ENCODE measurements around the gene CLDN10.
"Not testable (repeated sequence)": the region's sequence is repeated elsewhere in the genome, so short reads cannot be mapped to it uniquely, and the experiment has no call there.

CLDN10 gene, protein sequence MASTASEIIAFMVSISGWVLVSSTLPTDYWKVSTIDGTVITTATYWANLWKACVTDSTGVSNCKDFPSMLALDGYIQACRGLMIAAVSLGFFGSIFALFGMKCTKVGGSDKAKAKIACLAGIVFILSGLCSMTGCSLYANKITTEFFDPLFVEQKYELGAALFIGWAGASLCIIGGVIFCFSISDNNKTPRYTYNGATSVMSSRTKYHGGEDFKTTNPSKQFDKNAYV

DNA sequence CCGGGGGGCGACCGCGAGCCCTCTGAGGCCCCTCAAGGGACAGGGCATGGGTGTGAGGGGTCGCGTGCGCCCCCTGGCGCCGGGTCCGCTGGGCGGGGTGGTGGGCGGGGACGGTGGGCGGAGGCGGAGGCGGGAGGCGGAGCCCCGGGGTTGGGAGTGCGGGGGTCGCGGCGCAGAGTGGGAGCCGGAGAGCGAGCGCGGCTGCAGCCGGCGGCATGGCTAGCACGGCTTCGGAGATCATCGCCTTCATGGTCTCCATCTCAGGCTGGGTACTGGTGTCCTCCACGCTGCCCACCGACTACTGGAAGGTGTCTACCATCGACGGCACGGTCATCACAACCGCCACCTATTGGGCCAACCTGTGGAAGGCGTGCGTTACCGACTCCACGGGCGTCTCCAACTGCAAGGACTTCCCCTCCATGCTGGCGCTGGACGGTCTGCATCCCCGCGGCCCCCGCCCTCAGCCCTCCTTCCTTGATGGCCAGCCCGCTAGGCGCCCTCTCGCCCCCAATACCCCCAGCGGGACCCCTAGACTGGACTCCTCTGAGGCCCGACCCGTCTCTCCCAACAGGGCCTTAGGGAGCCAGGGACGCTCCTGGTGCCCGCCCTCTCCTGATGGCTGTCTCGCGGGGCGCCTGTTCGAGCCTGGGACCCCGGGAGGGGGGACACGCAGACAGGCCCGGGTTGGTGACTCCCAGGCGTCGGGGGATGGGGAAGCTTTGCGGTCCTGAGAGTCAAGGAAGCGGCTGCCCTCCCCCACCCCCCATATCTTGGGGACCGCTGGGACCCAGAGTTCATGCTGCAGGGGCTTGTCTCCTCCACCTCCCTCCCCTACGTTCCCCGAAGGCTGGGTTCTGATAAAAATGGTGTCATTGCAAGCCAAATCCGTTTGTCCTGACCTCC is at the start of gene CLDN10:
Gene CLDN10 (plus strand): TSS at position 182 of the 903 bp plus-strand sequence. CDS start 34 bp downstream, at position 216.
- peak; percentile 80 for DNase-seq

DNA sequence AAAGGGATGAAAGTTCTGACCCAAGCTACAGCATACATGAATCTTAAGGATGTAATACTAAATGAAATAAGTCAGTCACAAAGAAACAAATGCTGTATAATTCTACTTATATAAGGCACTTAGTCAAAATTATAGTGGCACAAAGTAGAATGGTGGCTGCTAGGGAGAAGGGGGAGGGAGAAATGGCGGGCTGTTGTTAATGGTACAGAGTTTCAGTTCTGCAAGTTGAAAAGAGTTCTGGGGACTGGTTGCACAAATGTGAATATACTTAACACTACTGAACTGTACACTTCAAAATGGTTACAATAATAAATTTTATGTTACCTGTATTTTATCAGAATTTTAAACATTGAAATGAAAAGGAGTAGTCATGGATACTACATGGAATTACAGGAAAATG is 48.9 kb upstream of the CLDN10 start:
- no peak for DNase-seq

DNA sequence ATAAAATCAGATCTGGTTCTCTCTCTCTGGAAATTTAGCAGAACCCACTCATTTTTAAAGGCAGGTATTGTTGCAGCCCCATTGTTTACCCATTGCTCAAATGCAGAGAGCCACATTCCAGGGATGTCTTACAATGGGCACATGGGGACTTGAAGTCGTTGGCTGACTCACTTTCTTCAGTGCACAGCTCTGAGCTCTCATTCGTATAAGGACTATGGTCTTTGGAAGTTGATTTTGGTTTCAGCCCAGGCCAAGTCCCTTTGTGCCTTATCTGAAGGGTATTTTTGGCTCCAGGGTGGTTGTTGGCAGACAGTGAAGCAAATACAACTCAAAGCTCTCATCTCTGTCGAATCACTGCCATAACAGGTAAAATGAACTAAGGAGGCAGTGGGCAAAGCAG is 47.3 kb upstream of the CLDN10 start:
- DNase-seq = no peak

DNA sequence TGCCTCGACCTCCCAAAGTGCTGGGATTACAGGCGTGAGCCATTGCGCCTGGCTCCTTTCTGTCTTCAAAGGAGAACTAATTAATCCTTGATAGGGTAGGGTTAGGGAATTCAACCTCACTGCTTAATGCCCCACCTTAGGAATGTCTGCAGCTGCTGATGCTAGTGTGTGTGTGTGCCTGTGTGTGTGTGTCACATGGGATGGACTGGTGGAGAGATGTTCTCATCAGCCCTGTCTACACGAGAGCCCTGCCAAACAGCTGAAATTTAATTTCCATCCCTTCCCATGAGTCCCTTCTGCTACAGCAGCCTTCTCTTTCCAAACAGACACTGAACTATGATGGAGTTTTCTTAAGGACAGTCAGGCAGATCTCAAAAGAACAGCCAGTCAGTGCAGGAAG is 46.5 kb upstream of the CLDN10 start:
- DNase-seq = no peak

DNA sequence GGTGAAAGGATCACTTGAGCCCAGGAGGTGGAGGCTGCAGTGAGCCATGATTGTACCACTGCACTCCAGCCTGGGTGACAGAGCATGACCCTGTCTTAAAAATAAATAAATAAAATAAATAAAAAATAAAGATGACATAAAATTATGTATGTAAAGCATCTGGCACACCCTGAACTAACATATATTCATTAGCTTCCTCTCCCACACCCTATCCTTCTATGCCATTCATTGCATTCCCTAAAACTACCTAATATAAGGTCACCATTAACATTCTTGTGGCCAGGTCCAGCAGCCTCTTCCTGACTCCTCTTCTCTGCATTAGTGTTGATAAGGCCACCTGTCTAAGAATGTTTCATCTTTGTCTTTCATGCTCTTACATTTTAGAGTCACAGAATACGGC is 44.5 kb upstream of the CLDN10 start:
- DNase-seq = no peak

DNA sequence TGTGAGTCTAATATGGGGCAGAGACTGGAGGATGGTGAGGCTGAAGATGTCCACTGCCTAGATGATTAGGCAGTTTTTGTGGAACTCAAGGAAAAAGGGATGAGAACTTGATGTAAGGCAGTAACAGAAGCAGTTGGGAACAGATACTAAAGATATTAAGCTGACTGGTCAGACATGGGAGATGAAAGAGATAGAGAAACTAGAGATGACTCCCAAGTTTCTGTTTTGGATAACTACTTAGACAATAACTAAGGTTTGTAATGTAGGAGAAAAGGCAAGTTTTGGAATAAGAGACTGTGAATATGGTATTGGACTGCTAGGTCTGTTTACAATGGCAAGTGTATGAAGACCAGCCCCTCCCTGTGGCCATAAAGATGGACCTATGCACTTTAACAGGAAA is 43.5 kb upstream of the CLDN10 start:
- no peak for DNase-seq

DNA sequence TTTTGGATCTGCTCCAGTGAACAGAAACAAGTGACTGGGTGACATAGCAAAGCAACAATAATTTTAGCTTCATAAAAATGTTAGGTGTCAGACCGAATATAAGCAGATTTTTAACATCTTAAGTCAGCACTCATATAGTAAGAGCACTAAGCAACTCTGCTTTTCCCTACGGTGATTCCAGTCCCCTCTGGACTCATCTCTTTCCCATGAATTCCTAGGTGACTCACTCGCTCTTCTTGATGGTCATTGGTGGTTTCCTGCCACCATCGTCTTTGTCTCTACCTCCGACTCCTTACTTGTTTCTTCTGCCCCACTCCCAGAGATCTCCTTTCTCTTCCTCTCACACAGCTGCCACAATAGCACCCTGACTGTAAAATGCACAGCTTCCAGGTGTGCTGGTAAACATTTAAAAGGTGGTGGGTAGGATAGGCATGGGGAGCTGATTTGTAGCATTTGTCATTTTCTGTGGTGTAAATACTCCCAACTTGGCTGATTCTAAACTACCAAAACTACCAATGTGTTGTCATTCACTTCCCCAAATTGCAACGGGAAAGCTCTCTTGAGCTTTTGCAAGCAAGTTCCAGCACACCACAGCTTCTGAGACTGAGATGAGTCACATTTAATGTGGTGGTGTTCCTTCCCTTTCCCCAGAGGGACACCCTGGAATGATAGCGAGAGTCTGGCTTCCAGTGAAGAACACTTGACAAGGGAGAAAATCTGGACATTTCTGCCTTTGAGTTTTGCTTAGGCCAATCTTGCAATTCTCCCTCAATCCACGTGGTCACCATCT is 42.8 kb upstream of the CLDN10 start:
- DNase-seq = no peak

DNA sequence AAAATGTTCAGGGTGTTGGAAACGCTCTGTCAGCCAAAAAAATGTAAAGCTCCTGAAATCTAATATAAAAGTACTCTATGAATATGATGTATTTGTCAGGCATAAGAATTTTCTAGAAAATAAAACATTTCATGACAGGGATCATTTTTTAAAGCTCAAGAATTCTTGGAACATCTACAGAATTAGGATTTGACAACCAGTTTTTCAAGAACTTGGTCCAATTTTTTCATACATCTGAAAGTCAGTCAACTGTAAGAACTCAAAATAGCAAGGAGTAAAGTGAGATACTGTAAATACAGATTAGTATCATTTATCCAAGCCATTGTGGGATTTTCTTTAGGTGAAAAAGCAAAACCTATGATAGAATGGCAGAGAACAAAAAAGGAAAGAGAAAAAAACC is 41.6 kb upstream of the CLDN10 start:
- DNase-seq = no peak

DNA sequence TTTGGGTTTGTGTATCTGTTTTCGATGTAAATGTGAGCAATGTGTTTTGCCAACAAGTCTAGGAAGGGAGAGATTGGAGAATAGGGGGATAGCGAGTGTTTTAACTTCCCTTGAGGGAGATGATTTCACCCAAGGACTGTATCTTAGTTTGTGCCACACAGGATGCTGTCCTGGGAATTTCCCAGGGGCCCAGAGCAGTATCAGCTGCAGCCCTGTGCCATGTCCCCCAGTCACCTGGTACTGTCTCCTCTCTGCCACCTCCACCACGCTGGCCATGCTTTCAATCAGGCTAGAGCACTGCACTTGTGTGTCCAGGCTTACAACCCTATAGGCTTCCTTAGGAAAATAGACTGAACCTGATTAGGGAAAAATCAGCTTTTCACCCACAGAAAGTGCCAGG is 40.1 kb upstream of the CLDN10 start:
- no peak for DNase-seq

DNA sequence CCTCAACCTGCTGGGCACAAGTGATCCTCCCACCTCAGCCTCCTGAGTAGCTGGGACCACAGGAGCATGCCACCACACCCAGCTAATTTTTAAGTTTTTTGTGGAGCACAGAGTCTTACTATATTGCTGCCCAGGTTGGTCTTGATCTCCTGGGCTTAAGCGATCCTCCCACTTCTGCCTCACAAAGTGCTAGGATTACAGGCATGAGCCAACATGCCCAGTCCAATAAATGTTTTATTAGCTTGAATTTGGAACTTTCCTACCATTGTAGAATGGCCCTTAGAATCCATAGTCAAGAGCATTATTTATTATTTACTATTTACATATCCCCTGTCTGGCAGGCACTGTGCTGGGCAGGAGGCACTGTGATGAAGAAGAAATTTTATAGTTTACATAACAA is 39.6 kb upstream of the CLDN10 start:
- no peak for DNase-seq

DNA sequence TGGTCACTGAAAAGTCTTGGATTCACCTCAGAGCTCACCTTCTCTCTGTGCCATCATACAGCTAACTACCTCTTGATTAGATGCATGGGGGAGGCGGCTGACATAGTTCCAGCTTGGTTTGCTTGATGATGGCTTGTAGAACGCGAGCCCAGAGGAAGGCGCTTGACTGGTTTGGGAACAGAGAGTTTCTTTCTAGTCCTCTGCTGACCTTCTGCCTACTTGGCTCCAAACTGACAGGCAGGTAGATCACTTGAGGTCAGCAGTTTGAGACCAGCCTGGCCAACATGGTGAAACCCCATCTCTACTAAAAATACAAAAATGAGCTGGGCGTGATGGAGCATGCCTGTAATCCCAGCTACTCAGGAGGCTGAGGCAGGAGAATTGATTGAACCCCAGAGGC is 36.9 kb upstream of the CLDN10 start:
- DNase-seq = not testable (repeated sequence)

DNA sequence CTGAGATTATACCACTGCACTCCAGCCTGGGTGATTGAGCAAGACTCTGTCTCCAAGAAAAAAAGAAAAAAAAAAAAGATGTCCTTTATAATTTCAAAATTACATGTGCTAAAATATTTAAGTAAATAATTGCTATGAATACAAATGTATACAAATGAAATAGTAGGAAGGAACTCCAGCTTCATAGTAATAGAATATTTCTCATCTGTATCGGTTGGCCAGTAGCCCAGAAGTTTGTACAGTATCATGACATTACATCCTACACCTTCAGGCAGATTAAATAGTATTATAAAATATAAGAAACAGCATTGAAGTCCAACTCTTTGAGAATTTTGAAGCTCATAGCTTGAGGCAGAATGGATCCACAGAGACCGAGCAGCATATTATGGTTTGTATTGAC is 36.5 kb upstream of the CLDN10 start:
- no peak for DNase-seq

DNA sequence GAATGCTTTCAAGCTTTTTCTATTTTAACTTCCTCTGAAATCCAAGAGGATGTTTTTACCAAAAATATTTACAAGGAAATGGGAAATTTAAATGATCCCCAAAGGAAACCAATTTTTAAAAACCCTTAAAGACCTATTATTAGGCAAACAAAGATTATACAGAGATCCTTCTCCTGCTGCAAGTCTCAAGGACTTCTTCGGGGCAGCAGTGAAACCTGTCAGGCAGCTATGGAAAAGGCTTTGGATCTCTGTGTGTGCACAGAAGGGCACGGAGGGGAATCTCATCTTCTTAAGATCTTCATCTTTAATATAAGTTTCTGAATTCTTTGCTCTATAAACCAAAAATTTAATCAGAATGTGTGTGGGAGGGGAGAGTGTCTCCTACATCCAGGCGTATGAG is 36.0 kb upstream of the CLDN10 start:
- DNase-seq = no peak

DNA sequence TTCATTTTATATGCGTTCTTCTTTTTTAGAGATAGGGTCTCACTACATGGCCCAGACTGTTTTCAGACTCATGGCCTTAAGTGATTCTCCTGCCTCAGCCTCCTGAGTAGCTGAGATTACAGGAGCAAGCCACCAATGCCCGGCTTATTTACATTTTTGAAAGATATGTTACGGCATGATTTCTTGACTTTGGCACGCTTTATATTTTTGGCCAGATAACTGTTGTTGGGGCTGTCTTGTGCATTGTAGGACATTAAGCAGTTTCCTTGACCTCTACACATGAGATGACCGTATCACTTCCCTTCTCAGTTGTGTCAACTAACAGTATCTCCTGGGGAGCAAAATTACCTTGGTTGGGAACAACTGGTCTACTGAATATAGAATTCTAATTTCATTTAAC is 28.9 kb upstream of the CLDN10 start:
- DNase-seq = no peak

DNA sequence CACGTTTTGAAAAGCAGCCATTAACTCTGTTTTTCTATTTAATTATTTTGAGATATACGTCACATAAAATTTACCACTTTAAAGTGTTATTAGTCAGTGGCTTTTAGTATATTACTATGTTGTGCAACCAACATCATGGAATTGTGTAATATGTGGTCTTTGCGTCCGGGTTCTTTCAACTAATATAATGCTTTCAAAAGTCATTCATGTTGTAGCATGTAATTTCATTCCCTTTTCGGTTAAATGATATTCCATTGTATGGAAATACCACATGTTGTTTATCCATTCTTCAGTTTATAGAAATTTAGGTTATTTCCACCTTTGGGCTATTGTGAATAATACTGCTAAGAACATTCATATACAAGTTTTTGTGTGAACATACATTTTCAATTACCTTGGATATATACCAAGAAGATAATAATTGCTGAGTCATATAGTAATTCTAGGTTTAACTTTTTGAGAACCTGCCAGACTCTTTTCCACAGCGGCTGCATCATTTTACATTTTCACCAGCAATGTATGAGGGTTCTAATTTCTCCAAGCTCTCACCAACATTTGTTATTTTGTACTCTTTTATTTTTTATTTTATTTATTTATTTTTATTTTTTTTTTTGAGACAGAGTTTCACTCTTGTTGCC is 28.1 kb upstream of the CLDN10 start:
- no peak for DNase-seq

DNA sequence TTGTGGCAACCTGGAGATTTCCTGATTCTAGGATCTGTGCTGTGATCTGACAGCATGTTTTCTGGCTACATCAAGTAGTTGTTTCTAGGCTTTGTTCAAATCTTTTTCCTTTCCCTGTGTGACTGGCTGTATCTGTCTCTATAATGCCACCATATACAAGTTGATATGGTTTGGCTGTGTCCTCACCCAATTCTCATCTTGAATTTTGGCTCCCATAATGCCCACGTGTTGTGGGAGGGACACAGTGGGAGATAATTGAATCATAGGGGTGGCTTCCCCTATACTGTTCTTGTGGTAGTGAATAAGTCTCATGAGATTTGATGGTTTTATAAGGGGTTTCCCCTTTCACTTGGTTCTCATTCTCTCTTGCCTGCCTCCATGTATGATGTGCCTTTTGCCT is 24.6 kb upstream of the CLDN10 start:
- no peak for DNase-seq

DNA sequence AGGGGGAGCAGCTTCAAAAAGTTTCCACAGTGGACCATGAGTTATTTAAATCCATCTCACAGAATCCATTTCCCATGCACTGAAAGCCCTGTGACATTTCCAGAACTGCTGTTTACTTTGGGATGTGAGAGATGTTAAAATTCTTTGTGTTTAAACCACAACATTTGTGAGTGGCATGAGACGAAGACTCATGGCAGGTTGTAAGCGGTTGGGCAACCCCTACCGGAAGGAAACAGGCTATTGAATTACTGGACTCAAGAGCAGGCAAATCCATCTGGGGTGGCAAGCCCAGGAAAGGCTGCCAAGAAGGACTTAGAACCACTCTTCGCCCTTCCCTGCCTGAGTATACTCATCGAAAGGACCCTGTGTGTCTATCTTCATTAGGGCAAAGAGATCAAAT is 22.3 kb upstream of the CLDN10 start:
- peak; percentile 14 for DNase-seq

DNA sequence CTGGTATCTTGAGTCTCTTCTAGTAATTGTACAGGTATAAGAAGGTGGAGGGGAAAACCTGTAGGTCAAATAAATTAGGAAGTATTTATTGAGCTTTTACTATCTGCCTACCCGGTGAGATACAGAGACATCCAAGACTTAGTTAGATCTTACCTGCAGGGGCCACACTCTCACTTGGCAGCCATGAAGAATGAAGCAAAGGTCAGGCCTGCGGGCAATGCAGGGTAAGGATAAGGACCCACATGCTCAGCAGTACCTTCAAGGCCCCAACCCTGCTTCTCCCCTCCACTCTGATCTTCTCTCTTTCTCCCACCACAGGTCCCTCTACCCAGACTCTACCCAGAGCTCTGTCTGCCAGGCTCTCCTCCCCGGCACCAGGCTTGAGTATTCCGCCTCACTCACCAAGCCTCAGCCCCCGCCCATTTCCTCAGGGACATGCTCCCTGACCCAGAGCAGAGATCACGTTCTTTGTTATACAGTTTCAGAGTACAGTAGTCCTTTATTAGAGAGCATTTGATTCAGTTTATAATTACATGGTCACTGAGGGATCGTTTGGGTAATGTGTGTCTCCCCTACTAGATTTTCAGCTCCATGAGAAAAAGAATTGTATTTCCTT is 18.9 kb upstream of the CLDN10 start:
- DNase-seq = no peak

DNA sequence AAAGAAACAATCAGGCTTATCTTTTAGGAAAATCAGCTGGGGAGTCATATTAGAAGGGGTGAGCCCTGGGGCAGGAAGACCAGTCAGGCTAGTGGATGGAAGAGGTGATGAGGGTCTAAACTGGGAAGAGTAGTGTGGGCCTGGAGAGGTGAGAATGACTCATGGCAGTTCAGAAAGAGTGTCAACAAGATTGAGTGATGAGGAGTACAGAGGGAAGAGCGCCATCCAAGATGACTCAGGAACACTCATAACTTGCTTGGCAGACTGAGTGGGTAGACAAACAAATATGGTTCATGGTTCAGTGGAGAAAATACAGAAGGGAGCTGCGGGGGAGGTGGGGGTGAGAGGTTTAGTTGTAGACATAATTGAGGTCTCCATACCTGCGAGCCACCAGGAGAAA is 17.3 kb upstream of the CLDN10 start:
- DNase-seq = no peak

DNA sequence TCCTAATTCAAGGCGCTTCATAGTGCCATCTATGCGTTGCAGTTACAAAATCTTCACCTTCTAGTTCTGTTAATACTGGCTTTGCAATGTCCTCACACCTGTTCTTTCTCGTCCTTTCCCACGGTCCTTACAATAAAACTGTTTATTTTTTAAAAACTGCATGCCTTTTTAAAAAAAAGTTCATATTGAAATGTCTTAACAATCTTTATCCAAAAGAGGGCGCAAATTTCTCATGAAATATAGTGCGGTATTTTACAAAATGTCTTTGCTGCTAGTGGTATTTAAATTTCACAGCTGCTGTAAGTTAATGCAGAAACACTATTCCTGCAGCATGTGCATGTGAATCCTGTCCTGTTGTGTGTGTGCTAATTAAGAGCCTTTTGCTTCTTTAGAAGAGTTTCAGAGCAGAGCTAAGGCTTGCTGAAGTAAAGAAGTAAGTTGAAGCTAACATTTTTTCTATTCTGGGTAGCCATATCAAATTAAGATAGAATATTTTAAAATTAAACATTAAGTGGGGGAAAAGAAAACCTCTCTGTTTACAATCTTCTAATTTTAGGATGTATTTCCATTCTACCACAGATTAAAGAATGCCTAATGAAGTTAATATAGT is 15.8 kb upstream of the CLDN10 start:
- peak; percentile 55 for DNase-seq

DNA sequence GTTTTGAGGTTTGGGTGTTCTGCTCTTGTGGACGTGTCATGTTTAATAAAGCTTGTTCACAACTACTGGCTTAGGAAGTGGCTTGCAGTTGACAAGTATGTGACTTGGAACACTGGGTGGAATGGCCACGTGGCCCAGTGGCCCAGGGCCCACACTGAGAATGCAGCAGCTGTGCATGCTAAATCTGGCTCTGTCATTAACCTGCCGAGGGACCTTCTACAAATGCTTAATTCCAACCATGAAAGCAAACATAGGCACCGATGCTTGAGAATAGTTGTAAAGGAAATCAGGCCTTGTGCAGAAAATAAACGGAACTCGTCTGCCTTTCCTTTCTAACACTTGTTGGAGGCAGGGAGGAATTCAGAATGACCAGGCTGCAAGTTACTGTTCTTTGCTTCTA is 11.6 kb upstream of the CLDN10 start:
- DNase-seq = peak; percentile 40

DNA sequence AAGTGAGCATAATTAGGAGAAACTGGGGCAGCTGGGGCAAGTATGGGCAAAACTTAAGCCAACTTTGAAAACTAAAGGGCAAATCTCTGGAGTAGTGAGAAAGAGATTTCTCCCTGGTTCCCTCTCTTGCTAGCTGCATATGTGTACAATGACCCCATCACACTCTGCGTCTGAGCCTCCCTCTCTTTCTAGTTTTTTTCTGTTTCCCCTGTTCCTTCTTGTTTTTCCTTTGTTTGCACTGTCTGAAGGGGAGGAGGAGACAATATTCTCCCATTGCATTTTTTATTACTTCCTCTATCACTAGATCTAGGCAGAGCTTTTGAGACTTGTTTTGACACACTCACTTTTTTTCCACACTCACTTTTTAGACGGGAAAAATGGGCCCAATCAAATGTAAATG is 11.2 kb upstream of the CLDN10 start:
- no peak for DNase-seq
